OCI-LY3 (cell line): ENCODE data around the gene NAA30.

Source experiments
- H2AFZ ChIP-seq: fragments of 200-600, 300-600 bp; shearing (Covaris generic); 2 replicates; pipeline ENCODE4 v1.6.0; 2014; ENCODE audit warnings: antibody characterized with exemption, low read depth, low read length
- H3K27ac ChIP-seq: fragments of 200-600, 300-600 bp; sonication (generic); 2 replicates; pipeline ENCODE4 v1.5.1; 2014; ENCODE audit warnings: mild to moderate bottlenecking, low read length, moderate library complexity, mixed read lengths
- H3K27me3 ChIP-seq: fragments of 200-600, 300-600 bp; sonication (generic); 2 replicates; pipeline ENCODE4 v1.6.1; 2014; ENCODE audit warnings: low read depth, low read length, mixed read lengths
- H3K36me3 ChIP-seq: fragments of 200-600, 300-600 bp; sonication (generic); replicated peaks from 2 replicates; pipeline ENCODE3; 2014; ENCODE audit warnings: low read depth, low read length, mixed read lengths
- H3K4me1 ChIP-seq: fragments of 300-600, 200-600 bp; sonication (generic); 2 replicates; pipeline ENCODE4 v1.6.1; 2014; ENCODE audit warnings: low read length, mixed read lengths
- H3K4me2 ChIP-seq: fragments of 200-600, 300-600 bp; sonication (generic); 2 replicates; pipeline ENCODE4 v1.6.1; 2014; ENCODE audit warnings: low read length, mixed read lengths
- H3K4me3 ChIP-seq: fragments of 300-600, 200-600 bp; sonication (generic); 2 replicates; pipeline ENCODE4 v1.5.1; 2014; ENCODE audit warnings: antibody characterized with exemption, mild to moderate bottlenecking, low read length, moderate library complexity
- H3K79me2 ChIP-seq: fragments of 300-600, 200-600 bp; shearing (Covaris generic); 2 replicates; pipeline ENCODE4 v1.6.1; 2014; ENCODE audit warnings: mild to moderate bottlenecking, low read length, mixed read lengths
- H3K9ac ChIP-seq: fragments of 300-600, 200-600 bp; shearing (Covaris generic); 2 replicates; pipeline ENCODE4 v1.6.0; 2014; ENCODE audit warnings: mild to moderate bottlenecking, low read length, moderate library complexity
- H3K9me3 ChIP-seq: fragments of 200-600, 300-600 bp; shearing (Covaris generic); 2 replicates; pipeline ENCODE4 v1.6.1; 2014; ENCODE audit warnings: low read length, mixed read lengths; ENCODE audit not compliant: insufficient read depth
- H4K20me1 ChIP-seq: fragments of 200-600, 300-600 bp; sonication (generic); 2 replicates; pipeline ENCODE4 v1.6.1; 2016; ENCODE audit warnings: low read length, mixed read lengths; ENCODE audit not compliant: insufficient read depth
- EZH2phosphoT487 ChIP-seq: fragments of 200-600 bp; shearing (Covaris generic); IDR thresholded peaks from 2 replicates; pipeline ENCODE4 v1.6.1; 2018; ENCODE audit warnings: antibody characterized with exemption, mixed run types, low read depth
- TF ChIP-seq, protein P1 (sequence below): fragments of 200-600, 300-600 bp; sonication (generic); IDR thresholded peaks from 2 replicates; pipeline ENCODE4 v1.5.1; 2014; ENCODE audit warnings: antibody characterized with exemption, low read length, low read depth

Gene NAA30

DNA sequence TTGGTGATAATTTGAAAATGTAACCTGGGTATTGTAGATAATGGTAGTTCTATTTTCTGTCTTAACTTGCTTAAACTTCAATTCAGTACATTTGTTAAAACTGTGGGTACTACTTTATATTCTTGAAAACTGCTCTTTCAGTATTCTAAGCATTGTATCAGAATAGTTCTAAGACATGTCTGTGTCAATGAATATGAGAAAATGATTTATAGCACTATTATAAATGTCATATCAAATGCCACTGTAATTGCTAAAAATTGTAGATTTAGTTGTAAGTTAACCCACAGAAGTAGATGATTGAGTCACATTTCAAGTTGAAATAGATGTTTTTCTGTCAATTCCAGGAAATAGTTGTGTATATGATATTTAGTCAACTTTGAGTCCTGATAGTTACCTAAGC, 2.4 kb downstream of the NAA30 start:
- Histone ChIP-seq H2AFZ (no peak overlapping the region), H4K20me1 (peaks cover 8% of the 10 kb centered on the region), H3K27me3 (no peaks in the 10 kb centered on the region), H3K36me3 (peaks cover 20% of the 10 kb centered on the region), H3K4me3 (peak overlapping the region; percentile 82; the same call in 1 of the 2 replicates), H3K27ac (no peak overlapping the region), H3K4me2 (peak overlapping the region; percentile 93), H3K9me3 (no peaks in the 10 kb centered on the region), H3K4me1 (peaks cover 25% of the 10 kb centered on the region), H3K9ac (no peak overlapping the region), H3K79me2 (peaks cover 46% of the 10 kb centered on the region)
- TF ChIP-seq EZH2phosphoT487, result no peak
- TF ChIP-seq, protein P1, sequence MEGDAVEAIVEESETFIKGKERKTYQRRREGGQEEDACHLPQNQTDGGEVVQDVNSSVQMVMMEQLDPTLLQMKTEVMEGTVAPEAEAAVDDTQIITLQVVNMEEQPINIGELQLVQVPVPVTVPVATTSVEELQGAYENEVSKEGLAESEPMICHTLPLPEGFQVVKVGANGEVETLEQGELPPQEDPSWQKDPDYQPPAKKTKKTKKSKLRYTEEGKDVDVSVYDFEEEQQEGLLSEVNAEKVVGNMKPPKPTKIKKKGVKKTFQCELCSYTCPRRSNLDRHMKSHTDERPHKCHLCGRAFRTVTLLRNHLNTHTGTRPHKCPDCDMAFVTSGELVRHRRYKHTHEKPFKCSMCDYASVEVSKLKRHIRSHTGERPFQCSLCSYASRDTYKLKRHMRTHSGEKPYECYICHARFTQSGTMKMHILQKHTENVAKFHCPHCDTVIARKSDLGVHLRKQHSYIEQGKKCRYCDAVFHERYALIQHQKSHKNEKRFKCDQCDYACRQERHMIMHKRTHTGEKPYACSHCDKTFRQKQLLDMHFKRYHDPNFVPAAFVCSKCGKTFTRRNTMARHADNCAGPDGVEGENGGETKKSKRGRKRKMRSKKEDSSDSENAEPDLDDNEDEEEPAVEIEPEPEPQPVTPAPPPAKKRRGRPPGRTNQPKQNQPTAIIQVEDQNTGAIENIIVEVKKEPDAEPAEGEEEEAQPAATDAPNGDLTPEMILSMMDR, result no peak

GRCh38 chr14:57400556-57401494, 10.4 kb downstream of the NAA30 start:
- no peak for TF ChIP-seq EZH2phosphoT487
- TF ChIP-seq, protein P1, result no peak
- H3K27me3 ChIP-seq, result no peaks in the 10 kb centered on the region
- H3K36me3 ChIP-seq, result peaks cover 25% of the 10 kb centered on the region
- no peak overlapping the region for H2AFZ ChIP-seq
- no peak overlapping the region for H3K27ac ChIP-seq
- no peaks in the 10 kb centered on the region for H3K9me3 ChIP-seq
- H4K20me1 ChIP-seq, result peaks cover 4% of the 10 kb centered on the region; the same call in 1 of the 2 replicates
- no peak overlapping the region for H3K4me2 ChIP-seq
- H3K79me2 ChIP-seq, result no peaks in the 10 kb centered on the region
- no peaks in the 10 kb centered on the region for H3K4me1 ChIP-seq
- no peak overlapping the region for H3K9ac ChIP-seq
- H3K4me3 ChIP-seq, result no peak overlapping the region

DNA sequence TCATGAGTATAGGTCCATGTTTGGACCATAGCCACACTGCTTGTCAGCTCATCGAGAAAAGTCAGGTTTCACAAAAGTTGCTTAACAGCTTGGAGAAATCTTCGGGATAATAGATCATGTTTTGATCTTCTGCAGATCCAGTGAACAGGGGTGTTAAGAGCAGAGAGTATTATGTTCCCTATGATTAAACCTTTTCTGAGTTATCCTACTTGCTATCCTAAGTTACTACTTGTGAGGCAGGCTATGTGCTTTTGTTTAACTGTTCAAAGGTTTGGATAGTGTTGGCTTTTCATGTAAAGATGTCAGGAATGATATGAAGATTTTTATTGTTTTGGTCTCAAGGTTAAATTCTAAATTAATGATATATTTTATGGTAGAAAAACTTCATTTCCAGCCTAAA, 11.1 kb downstream of the NAA30 start:
- Histone ChIP-seq H3K4me3 (no peak overlapping the region), H3K4me2 (no peak overlapping the region), H3K27me3 (no peaks in the 10 kb centered on the region), H4K20me1 (peaks cover 4% of the 10 kb centered on the region; the same call in 1 of the 2 replicates), H3K79me2 (no peaks in the 10 kb centered on the region), H3K36me3 (peaks cover 25% of the 10 kb centered on the region), H3K27ac (no peak overlapping the region), H3K4me1 (no peaks in the 10 kb centered on the region), H2AFZ (no peak overlapping the region), H3K9me3 (no peaks in the 10 kb centered on the region), H3K9ac (no peak overlapping the region)
- no peak for TF ChIP-seq EZH2phosphoT487
- TF ChIP-seq, protein P1, result no peak

GRCh38 chr14:57402173-57402852, 11.9 kb downstream of the NAA30 start:
- no peaks in the 10 kb centered on the region for H3K9me3 ChIP-seq
- no peak overlapping the region for H3K27ac ChIP-seq
- no peaks in the 10 kb centered on the region for H3K4me1 ChIP-seq
- no peak overlapping the region for H3K4me2 ChIP-seq
- no peaks in the 10 kb centered on the region for H3K27me3 ChIP-seq
- no peak overlapping the region for H3K4me3 ChIP-seq
- no peak overlapping the region for H2AFZ ChIP-seq
- H3K9ac ChIP-seq, result no peak overlapping the region
- H4K20me1 ChIP-seq, result peaks cover 9% of the 10 kb centered on the region
- peaks cover 26% of the 10 kb centered on the region for H3K36me3 ChIP-seq
- H3K79me2 ChIP-seq, result no peaks in the 10 kb centered on the region
- no peak for TF ChIP-seq EZH2phosphoT487
- TF ChIP-seq, protein P1, result no peak
